IMR-90 (cell line): ENCODE measurements around the gene FANCG. TPM values are rescaled to one million over a fixed set of nuclear protein-coding genes. Genes with fewer than 3 reads are reported as not detected.

Experiments
- ATAC-seq: fragments of 200-7000 bp; cut with Tn5 transposase; 2 replicates; pipeline ENCODE4 v1.9.1; 2020; ENCODE audit warnings: low read depth, mild to moderate bottlenecking, moderate library complexity
- BruUV-seq: library from RNA; stranded (reverse); fragments of 400-500 nt; replicated peaks from 2 replicates; lab custom pipeline; 2021; lab: Mats Ljungman, UMichigan
- CTCF ChIA-PET: fragments of 300-600 bp; formaldehyde crosslinking; extraction: SDS; loops from one replicate; lab custom pipeline; 2021; ENCODE audit warnings: antibody characterized with exemption; lab: Yijun Ruan, JAX
- POLR2A ChIA-PET: fragments of 300-600 bp; sonication (Branson Sonifier 250); formaldehyde crosslinking; loops from one replicate; lab custom pipeline; 2022; ENCODE audit warnings: antibody characterized with exemption; ENCODE audit not compliant: unreplicated experiment; lab: Charles Lee
- DNase-seq: peaks from one replicate; pipeline ENCODE4 v3.0.0; 2013
- H2AFZ ChIP-seq: replicated peaks from 2 replicates; pipeline ENCODE3; 2013; ENCODE audit warnings: low read length, mild to moderate bottlenecking; ENCODE audit not compliant: poor library complexity
- H2AK5ac ChIP-seq: 2 replicates; pipeline ENCODE4 v1.6.1; 2013; ENCODE audit warnings: low read depth, low read length, inconsistent platforms
- H2AK9ac ChIP-seq: replicated peaks from 2 replicates; pipeline ENCODE3; 2013; ENCODE audit warnings: mild to moderate bottlenecking, low read depth, low read length, moderate library complexity; ENCODE audit not compliant: poor library complexity
- H2BK120ac ChIP-seq: 2 replicates; pipeline ENCODE4 v1.6.1; 2013; ENCODE audit warnings: low read depth, low read length, inconsistent platforms
- H2BK15ac ChIP-seq: 3 replicates; pipeline ENCODE4 v1.6.1; 2013; ENCODE audit warnings: low read depth, low read length, inconsistent platforms
- H2BK20ac ChIP-seq: 2 replicates; pipeline ENCODE4 v1.6.1; 2013; ENCODE audit warnings: low read depth, mild to moderate bottlenecking, inconsistent platforms, low read length, moderate library complexity
- H2BK5ac ChIP-seq: 2 replicates; pipeline ENCODE4 v1.6.1; 2013; ENCODE audit warnings: mild to moderate bottlenecking, low read depth, low read length, inconsistent platforms; ENCODE audit not compliant: poor library complexity, severe bottlenecking
- H3K14ac ChIP-seq: replicated peaks from 2 replicates; pipeline ENCODE4 v1.6.1; 2013; ENCODE audit warnings: low read depth, low read length, inconsistent platforms
- H3K18ac ChIP-seq: 2 replicates; pipeline ENCODE4 v1.6.1; 2013; ENCODE audit warnings: low read depth, low read length, control low read depth
- H3K23ac ChIP-seq: 2 replicates; pipeline ENCODE4 v1.6.1; 2013; ENCODE audit warnings: low read depth, low read length, inconsistent platforms
- H3K27ac ChIP-seq: 2 replicates; pipeline ENCODE4 v1.5.1; 2013; ENCODE audit warnings: mild to moderate bottlenecking, control low read depth, low read length; ENCODE audit not compliant: insufficient read depth
- H3K27me3 ChIP-seq: 2 replicates; pipeline ENCODE4 v1.6.1; 2013; ENCODE audit warnings: low read length; ENCODE audit not compliant: control insufficient read depth, insufficient read depth
- H3K36me3 ChIP-seq: 2 replicates; pipeline ENCODE4 v1.6.1; 2013; ENCODE audit warnings: low read length, mixed read lengths; ENCODE audit not compliant: control insufficient read depth, insufficient read depth
- H3K4ac ChIP-seq: 2 replicates; pipeline ENCODE4 v1.6.1; 2013; ENCODE audit warnings: low read depth, low read length, inconsistent platforms
- H3K4me1 ChIP-seq: 2 replicates; pipeline ENCODE4 v1.6.1; 2013; ENCODE audit warnings: low read length, mixed read lengths; ENCODE audit not compliant: control insufficient read depth, insufficient read depth
- H3K4me2 ChIP-seq: 2 replicates; pipeline ENCODE4 v1.6.1; 2013; ENCODE audit warnings: low read depth, mild to moderate bottlenecking, control low read depth, low read length, moderate library complexity
- H3K4me3 ChIP-seq: 2 replicates; pipeline ENCODE4 v1.5.1; 2013; ENCODE audit warnings: low read depth, mild to moderate bottlenecking, control low read depth, low read length, moderate library complexity; ENCODE audit not compliant: insufficient read depth
- H3K56ac ChIP-seq: 2 replicates; pipeline ENCODE4 v1.6.1; 2013; ENCODE audit warnings: low read length, inconsistent platforms; ENCODE audit not compliant: insufficient read depth; ENCODE audit errors: extremely low read depth
- H3K79me1 ChIP-seq, 2 experiments: 2 replicates each; pipeline ENCODE4 v1.6.1; 2013; ENCODE audit warnings: low read length in 2 of 2, inconsistent platforms in 1 of 2, low read depth in 1 of 2
- H3K9ac ChIP-seq: 2 replicates; pipeline ENCODE4 v1.6.1; 2013; ENCODE audit warnings: low read depth, low read length, control low read depth
- H3K9me1 ChIP-seq: 2 replicates; pipeline ENCODE4 v1.6.1; 2013; ENCODE audit warnings: low read length, inconsistent platforms; ENCODE audit not compliant: insufficient read depth
- H3K9me3 ChIP-seq: 2 replicates; pipeline ENCODE4 v1.6.1; 2013; ENCODE audit warnings: low read length; ENCODE audit not compliant: control insufficient read depth, insufficient read depth
- H4K20me1 ChIP-seq: 2 replicates; pipeline ENCODE4 v1.6.1; 2013; ENCODE audit warnings: low read length, inconsistent platforms; ENCODE audit not compliant: insufficient read depth
- H4K5ac ChIP-seq: 2 replicates; pipeline ENCODE4 v1.6.1; 2013; ENCODE audit warnings: mild to moderate bottlenecking, low read depth, low read length, control low read depth
- H4K8ac ChIP-seq, 2 experiments: 2 replicates each; pipeline ENCODE4 v1.6.1; 2013; ENCODE audit warnings: low read depth in 2 of 2, low read length in 2 of 2, control low read depth in 1 of 2, inconsistent platforms in 1 of 2
- H4K91ac ChIP-seq: 2 replicates; pipeline ENCODE4 v1.6.1; 2013; ENCODE audit warnings: low read depth, low read length, inconsistent platforms; ENCODE audit not compliant: insufficient read depth
- BHLHE40 ChIP-seq: fragments of 150-350 bp; IDR thresholded peaks from 2 replicates; pipeline ENCODE4 v1.6.1; 2016; ENCODE audit warnings: mild to moderate bottlenecking, low read depth, low read length
- ELK1 ChIP-seq: fragments of 150-350 bp; IDR thresholded peaks from 2 replicates; pipeline ENCODE4 v1.6.1; 2016; ENCODE audit warnings: low read depth, mild to moderate bottlenecking, low read length, moderate library complexity, borderline replicate concordance
- FOS ChIP-seq: fragments of 150-350 bp; IDR thresholded peaks from 2 replicates; pipeline ENCODE4 v1.6.1; 2016; ENCODE audit warnings: low read depth, low read length
- MAFK ChIP-seq: IDR thresholded peaks from 2 replicates; pipeline ENCODE4 v1.6.1; 2012; ENCODE audit warnings: low read depth, low read length, improper control_type of control experiment
- MXI1 ChIP-seq: IDR thresholded peaks from 2 replicates; pipeline ENCODE4 v1.6.1; 2012; ENCODE audit warnings: low read depth, mild to moderate bottlenecking, low read length, moderate library complexity, borderline replicate concordance
- RAD21 ChIP-seq: IDR thresholded peaks from 2 replicates; pipeline ENCODE4 v1.6.1; 2012; ENCODE audit warnings: low read length, improper control_type of control experiment
- RFX5 ChIP-seq: IDR thresholded peaks from 2 replicates; pipeline ENCODE4 v1.8.0; 2012; ENCODE audit warnings: low read depth, mild to moderate bottlenecking, low read length, moderate library complexity
- SMC3 ChIP-seq: fragments of 150-350 bp; IDR thresholded peaks from 2 replicates; pipeline ENCODE4 v1.6.1; 2016; ENCODE audit warnings: low read depth, mild to moderate bottlenecking, antibody characterized with exemption, low read length, moderate library complexity
- USF2 ChIP-seq: fragments of 150-350 bp; IDR thresholded peaks from 2 replicates; pipeline ENCODE4 v1.6.1; 2017; ENCODE audit warnings: mild to moderate bottlenecking, antibody characterized with exemption, low read length, low read depth
- WGBS, 2 experiments: methylation state at CpG; one replicate each; pipeline versions ENCODE4 v1.1.5 to v1.1.7; 2013; ENCODE audit warnings: missing lambda C conversion rate in 2 of 2; ENCODE audit not compliant: insufficient read length in 1 of 2; ENCODE audit errors: extremely low coverage in 2 of 2; 5-methylcytosine and 5-hydroxymethylcytosine counted together
- dilution Hi-C: fragments of 300-500 bp; cut with HindIII; formaldehyde crosslinking; loops from one replicate; pipeline ENCODE4 v1.14.3; 2018; ENCODE audit warnings: low sequenced_read_pairs; ENCODE audit not compliant: unreplicated experiment
- in situ Hi-C: fragments of 300-500 bp; cut with MboI; formaldehyde crosslinking; loops from 3 replicates; pipeline ENCODE4 v1.14.3; 2019; ENCODE audit warnings: low sequenced_read_pairs, inconsistent platforms, mixed read lengths
- intact Hi-C: fragments of 100-400 bp; cut with micrococcal nuclease; formaldehyde crosslinking; loops from 2 replicates; pipeline ENCODE4 v1.10.0; 2022
- polyA plus RNA-seq, 3 experiments: library from polyadenylated mRNA; depleted of rRNA; stranded (reverse); fragments of >200 nt; gene quantifications; 2 replicates each; pipeline ENCODE4 v1.2.3, GENCODE V29; 2012; ENCODE audit warnings: low replicate concordance in 1 of 3
- total RNA-seq: library from RNA; depleted of rRNA; stranded (reverse); fragments of >200 nt; gene quantifications from 2 replicates; pipeline ENCODE4 v1.2.3, GENCODE V29; 2012

FANCG gene
- total and polyA plus RNA-seq, 2 of the 4 experiments (the other 2 are of a cell fraction) = 16.1 to 19.3 TPM

DNA sequence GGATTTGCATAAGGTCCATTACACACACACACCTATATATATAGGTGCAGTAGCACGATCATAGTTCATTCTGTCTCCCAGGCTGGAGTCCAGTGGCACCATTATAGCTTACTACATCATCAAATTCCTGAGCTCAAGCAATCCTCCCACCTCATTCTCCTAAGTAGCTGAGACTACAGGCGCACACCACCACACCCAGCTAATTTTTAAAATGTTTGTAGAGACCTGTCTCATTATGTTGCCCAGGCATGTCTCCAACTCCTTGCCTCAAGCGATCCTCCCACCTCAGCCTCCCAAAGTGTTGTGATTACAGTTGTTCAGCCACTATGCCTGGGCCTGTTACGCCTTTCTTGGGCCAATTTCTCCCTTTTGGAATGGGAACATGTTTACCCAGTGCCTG is 50.5 kb downstream of the FANCG start:
- Histone ChIP-seq H2AK9ac (no peak overlapping the region), H2AFZ (no peak overlapping the region), H4K8ac (no peak overlapping the region), H3K4ac (no peak overlapping the region), H3K56ac (no peak overlapping the region), H3K14ac (no peak overlapping the region), H3K18ac (no peak overlapping the region), H3K23ac (no peak overlapping the region), H4K91ac (no peak overlapping the region), H3K4me1 (peaks cover 7% of the 10 kb centered on the region), H4K20me1 (no peaks in the 10 kb centered on the region), H3K9ac (no peak overlapping the region), H3K27me3 (no peaks in the 10 kb centered on the region), H4K5ac (no peak overlapping the region), H2AK5ac (no peak overlapping the region), H3K79me1 (no peaks in the 10 kb centered on the region), H2BK20ac (no peak overlapping the region), H3K36me3 (no peaks in the 10 kb centered on the region), H3K4me2 (no peak overlapping the region), H3K27ac (no peak overlapping the region), H2BK120ac (no peak overlapping the region), H3K4me3 (no peak overlapping the region), H3K9me1 (peaks cover 8% of the 10 kb centered on the region; the same call in 1 of the 2 replicates), H3K9me3 (no peaks in the 10 kb centered on the region), H2BK5ac (no peak overlapping the region), H2BK15ac (no peak overlapping the region)
- CTCF ChIA-PET = no interaction called here
- POLR2A ChIA-PET = no interaction called here
- BruUV-seq = no TSS peak
- 80% methylated on average over 1 of the region's 4 CpGs; no CpG with 5 or more reads in 1 of the 2 experiments for WGBS, 2 experiments
- dilution Hi-C loops = no loop called here
- TF ChIP-seq BHLHE40 (no peak), SMC3 (no peak), FOS (no peak), USF2 (no peak), RFX5 (no peak), ELK1 (no peak), MXI1 (no peak), MAFK (no peak), RAD21 (no peak)
- intact Hi-C loops = no loop called here
- in situ Hi-C loops = no loop called here
- DNase-seq = no peak
- ATAC-seq = no peak
